Right lobe of liver (tissue), 4 donors: ENCODE results near the gene NFXL1.

ENCODE experiments used
- POLR2A ChIP-seq: fragments of 450-650 bp; IDR thresholded peaks from one replicate; pipeline ENCODE4 v1.6.1; 2017; ENCODE audit warnings: antibody characterized with exemption, mild to moderate bottlenecking
- TF ChIP-seq, protein P1 (sequence below), 4 donors: fragments of 200-600 bp in 3 of 4; fragments of 450-650 bp in 1 of 4; IDR thresholded peaks; one replicate each; pipeline versions ENCODE4 v1.5.1 to v1.8.0; 2016 to 2022; ENCODE audit warnings: antibody characterized with exemption in 4 of 4, mild to moderate bottlenecking in 2 of 4
- donor health status: DM: no; HTN: no; CAD: no.
- donor health status: DM: no; HTN: no; CAD: no.
- donor health status: DM: no; HTN: yes; CAD: no.

DNA sequence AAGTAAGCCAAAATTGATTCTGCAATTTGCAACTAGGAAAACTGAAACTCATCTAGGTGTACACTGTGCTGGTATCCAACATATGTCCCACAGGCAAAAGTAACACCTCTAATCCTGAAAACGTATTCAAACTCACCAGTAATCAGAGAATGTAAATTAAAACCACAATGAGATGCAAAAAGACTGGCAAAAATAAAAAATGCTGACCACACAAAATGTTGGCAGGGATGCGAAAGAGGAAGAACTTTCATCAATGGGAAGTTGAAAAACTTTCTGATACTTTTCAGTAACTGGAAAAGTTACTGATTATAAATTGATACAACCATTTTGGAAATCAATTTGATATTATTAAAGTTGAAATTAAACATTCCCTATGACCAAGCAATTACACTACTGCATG, 56.4 kb downstream of the NFXL1 start:
- TF ChIP-seq, protein P1, sequence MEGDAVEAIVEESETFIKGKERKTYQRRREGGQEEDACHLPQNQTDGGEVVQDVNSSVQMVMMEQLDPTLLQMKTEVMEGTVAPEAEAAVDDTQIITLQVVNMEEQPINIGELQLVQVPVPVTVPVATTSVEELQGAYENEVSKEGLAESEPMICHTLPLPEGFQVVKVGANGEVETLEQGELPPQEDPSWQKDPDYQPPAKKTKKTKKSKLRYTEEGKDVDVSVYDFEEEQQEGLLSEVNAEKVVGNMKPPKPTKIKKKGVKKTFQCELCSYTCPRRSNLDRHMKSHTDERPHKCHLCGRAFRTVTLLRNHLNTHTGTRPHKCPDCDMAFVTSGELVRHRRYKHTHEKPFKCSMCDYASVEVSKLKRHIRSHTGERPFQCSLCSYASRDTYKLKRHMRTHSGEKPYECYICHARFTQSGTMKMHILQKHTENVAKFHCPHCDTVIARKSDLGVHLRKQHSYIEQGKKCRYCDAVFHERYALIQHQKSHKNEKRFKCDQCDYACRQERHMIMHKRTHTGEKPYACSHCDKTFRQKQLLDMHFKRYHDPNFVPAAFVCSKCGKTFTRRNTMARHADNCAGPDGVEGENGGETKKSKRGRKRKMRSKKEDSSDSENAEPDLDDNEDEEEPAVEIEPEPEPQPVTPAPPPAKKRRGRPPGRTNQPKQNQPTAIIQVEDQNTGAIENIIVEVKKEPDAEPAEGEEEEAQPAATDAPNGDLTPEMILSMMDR (IDR thresholded peaks at IDR 0.05), result no peak
- TF ChIP-seq POLR2A, result no peak
